Body of pancreas (tissue), 4 donors: ENCODE measurements around the gene CPB1. TPM values are rescaled to one million over a fixed set of nuclear protein-coding genes. Genes with fewer than 3 reads are reported as not detected.
A peak's percentile ranks its signal among the peaks of the same experiment; 100 is the strongest.
"Not testable (repeated sequence)": the region's sequence is repeated elsewhere in the genome, so short reads cannot be mapped to it uniquely, and the experiment has no call there.

Experiments used
- ATAC-seq: fragments of 150-250 bp; one replicate; pipeline ENCODE4 v1.9.1; 2016
- DNase-seq, 4 donors: peaks; one replicate each; pipeline ENCODE4 v3.0.0-alpha.2; 2019
- H3K27ac ChIP-seq, 4 donors: fragments of 200-600 bp; sonication (generic); 1 replicate in 3 of 4; 2 replicates in 1 of 4; pipeline versions ENCODE4 v1.5.1 to v1.6.1; 2016 to 2019; ENCODE audit warnings: mild to moderate bottlenecking in 1 of 4, mixed read lengths in 1 of 4, moderate library complexity in 1 of 4
- H3K27me3 ChIP-seq, 2 donors: fragments of 200-600 bp; sonication (generic); one replicate each; pipeline ENCODE4 v1.6.0; 2016; ENCODE audit warnings: mild to moderate bottlenecking in 1 of 2
- H3K36me3 ChIP-seq, 2 donors: fragments of 200-600 bp; sonication (generic); replicated peaks in 1 of 2; 2 replicates each; pipeline ENCODE4 v1.5.1; 2016; ENCODE audit warnings: low read depth in 2 of 2; ENCODE audit not compliant: insufficient read depth in 1 of 2
- H3K4me1 ChIP-seq: fragments of 200-600 bp; sonication (generic); one replicate; pipeline ENCODE4 v1.6.0; 2016
- H3K4me3 ChIP-seq, 2 donors: fragments of 200-600 bp; sonication (generic); 1 replicate in 1 of 2; 2 replicates in 1 of 2; pipeline ENCODE4 v1.5.1; 2016 to 2019
- H3K9me3 ChIP-seq, 3 donors: fragments of 200-600 bp; sonication (generic); 1 replicate in 2 of 3; 2 replicates in 1 of 3; pipeline ENCODE4 v1.5.1; 2016
- POLR2A ChIP-seq, 3 donors: fragments of 450-650 bp; IDR thresholded peaks; one replicate each; pipeline ENCODE4 v1.6.1; 2016; ENCODE audit warnings: antibody characterized with exemption in 3 of 3, mild to moderate bottlenecking in 2 of 3
- WGBS, 2 donors: methylation state at CpG; one replicate each; pipeline ENCODE4 v1.1.5; 2017; 5-methylcytosine and 5-hydroxymethylcytosine counted together
- intact Hi-C: fragments of 100-400 bp; cut with DNase I; formaldehyde crosslinking; loops from one replicate; pipeline ENCODE4 v1.15.1; 2023
- total RNA-seq, 2 donors: library from RNA; depleted of rRNA; stranded (reverse); fragments of >200 nt; gene quantifications; one replicate each; pipeline ENCODE4 v1.1.0, GENCODE V29; 2016
- TF ChIP-seq, protein P1 (sequence below), 7 experiments: fragments of 450-650 bp in 4 of 7; fragments of 200-600 bp in 3 of 7; sonication (generic) in 3 of 7; IDR thresholded peaks; one replicate each; pipeline ENCODE4 v1.5.1; 2016 to 2019; ENCODE audit warnings: antibody characterized with exemption in 7 of 7

CPB1 gene
- total RNA-seq: over 10,000 TPM in 1 of 2 donors, 1,000 to 10,000 TPM in 1; 8,425 to 24,571 TPM

DNA sequence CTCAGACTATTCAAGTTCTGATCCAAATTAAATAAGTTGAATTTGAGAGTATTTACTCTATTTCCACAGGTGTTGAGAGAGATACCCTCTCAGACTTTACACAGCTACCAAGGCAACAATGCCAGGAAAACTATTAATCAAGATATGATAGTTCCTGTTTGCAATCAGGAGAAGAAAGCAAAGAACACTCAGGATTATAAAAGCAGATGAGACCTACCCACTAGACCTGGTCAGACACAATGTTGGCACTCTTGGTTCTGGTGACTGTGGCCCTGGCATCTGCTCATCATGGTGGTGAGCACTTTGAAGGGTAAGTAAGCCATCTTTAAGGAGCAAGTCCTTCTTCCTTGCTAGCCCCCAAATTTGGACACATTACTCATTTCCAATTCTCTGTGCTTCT lies at the start of gene CPB1:
Gene CPB1, plus strand, starts transcription at position 227 of the 400 bp plus-strand sequence. Its CDS starts 13 bp downstream, at position 240.
- no peaks in the 10 kb centered on the region for H3K27me3 ChIP-seq
- H3K9me3 ChIP-seq: no peaks in the 10 kb centered on the region
- intact Hi-C loops: no loop called here
- peak within 1 kb of the TSS; percentile 16 to 27 for H3K4me3 ChIP-seq
- peak; percentile 76 to 83 (median 80) for DNase-seq
- TF ChIP-seq, protein P1, sequence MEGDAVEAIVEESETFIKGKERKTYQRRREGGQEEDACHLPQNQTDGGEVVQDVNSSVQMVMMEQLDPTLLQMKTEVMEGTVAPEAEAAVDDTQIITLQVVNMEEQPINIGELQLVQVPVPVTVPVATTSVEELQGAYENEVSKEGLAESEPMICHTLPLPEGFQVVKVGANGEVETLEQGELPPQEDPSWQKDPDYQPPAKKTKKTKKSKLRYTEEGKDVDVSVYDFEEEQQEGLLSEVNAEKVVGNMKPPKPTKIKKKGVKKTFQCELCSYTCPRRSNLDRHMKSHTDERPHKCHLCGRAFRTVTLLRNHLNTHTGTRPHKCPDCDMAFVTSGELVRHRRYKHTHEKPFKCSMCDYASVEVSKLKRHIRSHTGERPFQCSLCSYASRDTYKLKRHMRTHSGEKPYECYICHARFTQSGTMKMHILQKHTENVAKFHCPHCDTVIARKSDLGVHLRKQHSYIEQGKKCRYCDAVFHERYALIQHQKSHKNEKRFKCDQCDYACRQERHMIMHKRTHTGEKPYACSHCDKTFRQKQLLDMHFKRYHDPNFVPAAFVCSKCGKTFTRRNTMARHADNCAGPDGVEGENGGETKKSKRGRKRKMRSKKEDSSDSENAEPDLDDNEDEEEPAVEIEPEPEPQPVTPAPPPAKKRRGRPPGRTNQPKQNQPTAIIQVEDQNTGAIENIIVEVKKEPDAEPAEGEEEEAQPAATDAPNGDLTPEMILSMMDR (IDR thresholded peaks at IDR 0.05): no peak
- TF ChIP-seq POLR2A (IDR thresholded peaks at IDR 0.05): peak; percentile 64 to 98 (median 96)
- H3K36me3 ChIP-seq: no peaks in the 10 kb centered on the region
- peak; percentile 92 for ATAC-seq
- peaks cover 22% of the 10 kb centered on the region for H3K4me1 ChIP-seq
- peak within 1 kb of the TSS; percentile 67 to 85 (median 78) for H3K27ac ChIP-seq

GRCh38 chr3:148778926-148779325 lies 48.7 kb upstream of the CPB1 start:
- DNase-seq (no peak), ATAC-seq (no peak)
- Histone ChIP-seq H3K4me1 (no peaks in the 10 kb centered on the region), H3K9me3 (no peaks in the 10 kb centered on the region), H3K27me3 (no peaks in the 10 kb centered on the region), H3K4me3 (no peak overlapping the region), H3K36me3 (no peaks in the 10 kb centered on the region), H3K27ac (no peak overlapping the region)
- TF ChIP-seq, protein P1 (IDR thresholded peaks at IDR 0.05): no peak
- no peak for TF ChIP-seq POLR2A (IDR thresholded peaks at IDR 0.05)
- intact Hi-C loops: no loop called here
- WGBS, 2 donors: 78 to 92% methylated on average over 3 of the region's 3 CpGs

DNA sequence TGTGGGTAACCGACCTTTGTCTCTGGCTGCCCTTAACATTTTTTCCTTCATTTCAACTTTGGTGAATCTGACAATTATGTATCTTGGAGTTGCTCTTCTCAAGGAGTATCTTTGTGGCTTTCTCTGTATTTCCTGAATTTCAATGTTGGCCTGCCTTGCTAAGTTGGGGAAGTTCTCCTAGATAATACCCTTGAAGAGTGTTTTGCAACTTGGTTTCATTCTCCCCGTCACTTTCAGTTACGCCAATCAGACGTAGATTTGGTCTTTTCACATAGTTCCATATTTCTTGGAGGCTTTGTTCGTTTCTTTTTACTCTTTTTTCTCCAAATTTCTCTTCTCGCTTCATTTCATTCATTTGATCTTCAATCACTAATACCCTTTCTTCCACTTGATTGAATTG lies 42.6 kb upstream of the CPB1 start:
- 78 to 87% methylated on average over 6 of the region's 6 CpGs for WGBS, 2 donors
- H3K27me3 ChIP-seq, DNase-seq, intact Hi-C loops, H3K4me1 ChIP-seq, H3K9me3 ChIP-seq, H3K27ac ChIP-seq, H3K4me3 ChIP-seq, ATAC-seq, H3K36me3 ChIP-seq: not testable (repeated sequence)

DNA sequence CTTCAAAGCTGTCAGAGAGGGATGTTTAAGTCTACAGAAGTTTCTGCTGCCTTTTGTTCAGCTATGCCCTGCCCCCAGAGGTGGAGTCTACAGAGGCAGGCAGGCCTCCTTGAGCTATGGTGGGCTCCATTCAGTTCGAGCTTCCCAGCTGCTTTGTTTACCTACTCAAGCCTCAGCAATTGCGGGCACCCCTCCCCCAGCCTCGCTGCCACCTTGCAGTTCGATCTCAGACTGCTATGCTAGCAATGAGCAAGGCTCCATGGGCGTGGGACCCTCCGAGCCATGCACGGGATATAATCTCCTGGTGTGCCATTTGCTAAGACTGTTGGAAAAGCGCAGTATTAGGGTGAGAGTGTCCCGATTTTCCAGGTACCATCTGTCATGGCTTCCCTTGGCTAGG lies 41.5 kb upstream of the CPB1 start:
- DNase-seq, H3K4me3 ChIP-seq, H3K27ac ChIP-seq, H3K27me3 ChIP-seq, H3K9me3 ChIP-seq, H3K4me1 ChIP-seq, intact Hi-C loops, ATAC-seq, H3K36me3 ChIP-seq: not testable (repeated sequence)
- WGBS, 2 donors: 95 to 99% methylated on average over 9 of the region's 9 CpGs

- whole genome bisulfite sequencing, 2 donors: 35 to 50% methylated on average over 6 of the region's 6 CpGs
- no peak for ATAC-seq
- H3K4me3 ChIP-seq: no peak overlapping the region
- no peak overlapping the region for H3K27ac ChIP-seq
- TF ChIP-seq, protein P1 (IDR thresholded peaks at IDR 0.05): no peak
- TF ChIP-seq POLR2A (IDR thresholded peaks at IDR 0.05): no peak
- peaks cover 7% of the 10 kb centered on the region for H3K4me1 ChIP-seq
- intact Hi-C loops: no loop called here
- no peaks in the 10 kb centered on the region for H3K36me3 ChIP-seq
- no peaks in the 10 kb centered on the region for H3K27me3 ChIP-seq
- no peaks in the 10 kb centered on the region for H3K9me3 ChIP-seq
- peak in 1 of 4 donors; percentile 9 for DNase-seq
Measured at GRCh38 chr3:148789146-148789545, 38.5 kb upstream of the CPB1 start.

- H3K36me3 ChIP-seq: no peaks in the 10 kb centered on the region
- no peaks in the 10 kb centered on the region for H3K27me3 ChIP-seq
- H3K4me1 ChIP-seq: peaks cover 7% of the 10 kb centered on the region
- TF ChIP-seq, protein P1 (IDR thresholded peaks at IDR 0.05): no peak
- TF ChIP-seq POLR2A (IDR thresholded peaks at IDR 0.05): no peak
- no peak overlapping the region for H3K27ac ChIP-seq
- DNase-seq (no peak), ATAC-seq (no peak)
- H3K4me3 ChIP-seq: no peak overlapping the region
- H3K9me3 ChIP-seq: no peaks in the 10 kb centered on the region
- intact Hi-C loops: no loop called here
- WGBS, 2 donors: 82 to 87% methylated on average over 2 of the region's 2 CpGs
Measured at GRCh38 chr3:148789906-148790305, 37.7 kb upstream of the CPB1 start.
